GM12878 (cell line): ENCODE results near the gene EML3. TPM values are rescaled to one million over a fixed set of nuclear protein-coding genes. Genes with fewer than 3 reads are reported as not detected.

Experiments
- ATAC-seq: fragments of 200-7000 bp; cut with Tn5 transposase; 3 replicates; pipeline ENCODE4 v1.9.1; 2020; ENCODE audit warnings: mild to moderate bottlenecking, moderate library complexity
- Bru-seq: library from RNA; stranded (reverse); fragments of 400-500 nt; gene quantifications from one replicate; lab custom pipeline; 2021; lab: Mats Ljungman, UMichigan
- BruChase-seq, 2 experiments: library from RNA; stranded (reverse); fragments of 400-500 nt; gene quantifications; one replicate each; lab custom pipeline; 2021; lab: Mats Ljungman, UMichigan
- BruUV-seq: library from RNA; stranded (reverse); fragments of 400-500 nt; replicated peaks from 2 replicates; lab custom pipeline; 2021; lab: Mats Ljungman, UMichigan
- CTCF ChIA-PET: fragments of 300-600 bp; sonication (Branson Sonifier 250); formaldehyde crosslinking; extraction: SDS; loops from one replicate; lab custom pipeline; 2021; ENCODE audit warnings: inconsistent platforms; lab: Yijun Ruan, JAX
- POLR2A ChIA-PET: fragments of 350-600 bp; formaldehyde crosslinking; extraction: SDS; loops from one replicate; lab custom pipeline; 2021; ENCODE audit warnings: inconsistent platforms; lab: Charles Lee
- RAD21 ChIA-PET: fragments of 300-600 bp; sonication (Branson Sonifier 250); formaldehyde crosslinking; loops from one replicate; lab custom pipeline; 2023; ENCODE audit warnings: antibody characterized with exemption; ENCODE audit not compliant: unreplicated experiment; lab: Charles Lee
- SMC1A ChIA-PET: fragments of 300-600 bp; sonication (Branson Sonifier 250); formaldehyde crosslinking; loops from one replicate; lab custom pipeline; 2023; ENCODE audit not compliant: unreplicated experiment, uncharacterized antibody; lab: Charles Lee
- DNase-seq: peaks from one replicate; pipeline ENCODE4 v3.0.0-alpha.2; 2011; ENCODE audit warnings: low read depth, low spot score
- FAIRE-seq: peaks from 3 replicates; lab custom pipeline; 2011; peaks lifted over from hg19 to GRCh38; lab: Jason Lieb, UNC
- H2AFZ ChIP-seq: 2 replicates; pipeline ENCODE4 v1.6.0; 2011; ENCODE audit warnings: low read depth, low read length, control low read depth; ENCODE audit not compliant: control insufficient read depth
- H3K27ac ChIP-seq: 2 replicates; pipeline ENCODE4 v1.5.1; 2011; ENCODE audit warnings: control low read depth; ENCODE audit not compliant: control insufficient read depth, insufficient read depth
- H3K27me3 ChIP-seq, 2 experiments: replicated peaks in 1 of 2; 2 replicates each; pipeline versions ENCODE4 v1.6.0 to v1.6.1; 2011; ENCODE audit warnings: low read length in 1 of 2; ENCODE audit not compliant: control insufficient read depth in 2 of 2, insufficient read depth in 2 of 2
- H3K36me3 ChIP-seq, 2 experiments: 2 replicates each; pipeline ENCODE4 v1.5.1; 2011; ENCODE audit warnings: low read length in 1 of 2; ENCODE audit not compliant: control insufficient read depth in 2 of 2, insufficient read depth in 2 of 2
- H3K4me1 ChIP-seq: 2 replicates; pipeline ENCODE4 v1.6.1; 2011; ENCODE audit warnings: mild to moderate bottlenecking, low read length, moderate library complexity, mixed read lengths; ENCODE audit not compliant: control insufficient read depth, insufficient read depth
- H3K4me2 ChIP-seq: 2 replicates; pipeline ENCODE4 v1.6.0; 2011; ENCODE audit warnings: control low read depth; ENCODE audit not compliant: control insufficient read depth, insufficient read depth
- H3K4me3 ChIP-seq: fragments of 200-600 bp; sonication (generic); 2 replicates; pipeline ENCODE4 v1.5.1; 2016
- H3K79me2 ChIP-seq: 2 replicates; pipeline ENCODE4 v1.6.0; 2011; ENCODE audit warnings: low read length; ENCODE audit not compliant: control insufficient read depth, insufficient read depth
- H3K9ac ChIP-seq: 2 replicates; pipeline ENCODE4 v1.8.0; 2011; ENCODE audit warnings: low read length, control low read depth, mixed read lengths; ENCODE audit not compliant: control insufficient read depth, insufficient read depth
- H3K9me3 ChIP-seq: replicated peaks from 3 replicates; pipeline ENCODE4 v1.5.1; 2011; ENCODE audit warnings: mild to moderate bottlenecking, low read length; ENCODE audit not compliant: control insufficient read depth, insufficient read depth
- H4K20me1 ChIP-seq: 2 replicates; pipeline ENCODE4 v1.6.0; 2011; ENCODE audit not compliant: control insufficient read depth, insufficient read depth
- RAD21 ChIP-seq: IDR thresholded peaks from 2 replicates; pipeline ENCODE4 v1.6.1; 2011; ENCODE audit warnings: mild to moderate bottlenecking, low read depth, low read length, moderate library complexity; ENCODE audit not compliant: insufficient read depth
- RB1 ChIP-seq: fragments of 450-650 bp; formaldehyde crosslinking; IDR thresholded peaks from 2 replicates; pipeline ENCODE4 v1.6.1; 2017; ENCODE audit warnings: mild to moderate bottlenecking, borderline replicate concordance
- TAF1 ChIP-seq: IDR thresholded peaks from 2 replicates; pipeline ENCODE4 v1.6.1; 2011; ENCODE audit warnings: mild to moderate bottlenecking, low read depth, low read length, borderline replicate concordance
- YBX1 ChIP-seq: fragments of 450-650 bp; IDR thresholded peaks from 2 replicates; pipeline ENCODE4 v1.6.1; 2016; ENCODE audit warnings: antibody characterized with exemption
- WGBS: methylation state at CpG from one replicate; pipeline ENCODE4 v1.1.6; 2016; ENCODE audit warnings: low lambda C conversion rate; ENCODE audit not compliant: insufficient replicate concordance, insufficient coverage; ENCODE audit errors: missing lambda C conversion rate; 5-methylcytosine and 5-hydroxymethylcytosine counted together
- in situ Hi-C: fragments of 300-500 bp; cut with MboI; formaldehyde crosslinking; loops from 9 replicates; pipeline ENCODE4 v1.14.3; 2018; ENCODE audit warnings: mixed read lengths
- intact Hi-C: fragments of 100-400 bp; cut with micrococcal nuclease; formaldehyde crosslinking; loops from one replicate; pipeline ENCODE4 v1.14.2; 2022; ENCODE audit not compliant: unreplicated experiment
- long read RNA-seq, 2 experiments: library from polyadenylated mRNA; unstranded; transcript quantifications; one replicate each; pipeline ENCODE4 v2.0.0, GENCODE V29; 2019 to 2020
- polyA minus RNA-seq, 3 experiments: library from RNA; depleted of rRNA, polyadenylated mRNA; stranded (reverse); fragments of >200 nt; gene quantifications; 2 replicates each; pipeline ENCODE4 v1.2.3, GENCODE V29; 2011
- polyA plus RNA-seq, 11 experiments: library from polyadenylated mRNA; depleted of rRNA in 4 of 11; unstranded in 6 of 11; stranded (reverse) in 5 of 11; fragments of >200 nt; fragmentation: Nextera tagmentation in 4 of 11; fragmentation: Illumina TruSeq in 1 of 11; extraction: Ambion mirVana in 4 of 11; extraction: Trizol in 1 of 11; gene quantifications; 1 replicate in 1 of 11; 2 replicates in 10 of 11; pipeline versions ENCODE4 v1.2.1 to v1.2.3, GENCODE V29; 2011 to 2016; ENCODE audit warnings: inconsistent platforms in 2 of 11, missing spikeins in 2 of 11, low read depth in 1 of 11
- total RNA-seq, 4 experiments: library from RNA; depleted of rRNA in 3 of 4; stranded (reverse); fragments of >200 nt in 3 of 4; fragmentation: Illumina TruSeq in 1 of 4; extraction: Trizol in 1 of 4; gene quantifications; 2 replicates each; pipeline versions ENCODE4 v1.2.1 to v1.2.3, GENCODE V29; 2013 to 2021
- TF ChIP-seq, protein P1 (sequence below): IDR thresholded peaks from 2 replicates; pipeline ENCODE4 v1.6.1; 2011; ENCODE audit warnings: borderline replicate concordance, low read depth, mild to moderate bottlenecking, moderate library complexity, low read length; ENCODE audit not compliant: insufficient read depth, poor library complexity, severe bottlenecking
- TF ChIP-seq, protein P2 (sequence below): IDR thresholded peaks from 2 replicates; pipeline ENCODE4 v1.6.1; 2011; ENCODE audit warnings: mild to moderate bottlenecking, low read depth, low read length, moderate library complexity; ENCODE audit not compliant: insufficient replicate concordance
- TF ChIP-seq, protein P3 (sequence below): fragments of 450-650 bp; IDR thresholded peaks from 2 replicates; pipeline ENCODE4 v1.6.1; 2017; ENCODE audit warnings: mild to moderate bottlenecking, low read depth, inconsistent platforms; ENCODE audit not compliant: poor library complexity, severe bottlenecking

EML3 gene, protein sequence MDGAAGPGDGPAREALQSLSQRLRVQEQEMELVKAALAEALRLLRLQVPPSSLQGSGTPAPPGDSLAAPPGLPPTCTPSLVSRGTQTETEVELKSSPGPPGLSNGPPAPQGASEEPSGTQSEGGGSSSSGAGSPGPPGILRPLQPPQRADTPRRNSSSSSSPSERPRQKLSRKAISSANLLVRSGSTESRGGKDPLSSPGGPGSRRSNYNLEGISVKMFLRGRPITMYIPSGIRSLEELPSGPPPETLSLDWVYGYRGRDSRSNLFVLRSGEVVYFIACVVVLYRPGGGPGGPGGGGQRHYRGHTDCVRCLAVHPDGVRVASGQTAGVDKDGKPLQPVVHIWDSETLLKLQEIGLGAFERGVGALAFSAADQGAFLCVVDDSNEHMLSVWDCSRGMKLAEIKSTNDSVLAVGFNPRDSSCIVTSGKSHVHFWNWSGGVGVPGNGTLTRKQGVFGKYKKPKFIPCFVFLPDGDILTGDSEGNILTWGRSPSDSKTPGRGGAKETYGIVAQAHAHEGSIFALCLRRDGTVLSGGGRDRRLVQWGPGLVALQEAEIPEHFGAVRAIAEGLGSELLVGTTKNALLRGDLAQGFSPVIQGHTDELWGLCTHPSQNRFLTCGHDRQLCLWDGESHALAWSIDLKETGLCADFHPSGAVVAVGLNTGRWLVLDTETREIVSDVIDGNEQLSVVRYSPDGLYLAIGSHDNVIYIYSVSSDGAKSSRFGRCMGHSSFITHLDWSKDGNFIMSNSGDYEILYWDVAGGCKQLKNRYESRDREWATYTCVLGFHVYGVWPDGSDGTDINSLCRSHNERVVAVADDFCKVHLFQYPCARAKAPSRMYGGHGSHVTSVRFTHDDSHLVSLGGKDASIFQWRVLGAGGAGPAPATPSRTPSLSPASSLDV
- 48.1 and 57.5 TPM in 2 replicates for total RNA-seq (2013; cell fraction: nucleolus; rRNA removed)
- total RNA-seq (2014; rRNA removed) (22.5 and 23.9 TPM in 2 replicates), total RNA-seq (2014; rRNA removed; fragmentation: Illumina TruSeq; extraction: Trizol) (14.0 and 17.3 TPM in 2 replicates), total RNA-seq (2021) (69.8 and 82.5 TPM in 2 replicates), polyA plus RNA-seq (2011; rRNA removed) (18.4 and 27.1 TPM in 2 replicates), polyA plus RNA-seq (2014; fragmentation: Illumina TruSeq; extraction: Trizol) (16.3 and 21.9 TPM in 2 replicates), polyA plus RNA-seq (2014; fragmentation: Nextera tagmentation; extraction: Ambion mirVana) (1 to 10 TPM in 1 of 2 experiments, under 1 TPM in 1; 0.58 to 1.2 TPM), polyA plus RNA-seq (2014; rRNA removed) (45.7 and 61.0 TPM in 2 replicates), polyA plus RNA-seq (2016; fragmentation: Nextera tagmentation; extraction: Ambion mirVana) (10 to 100 TPM; 25.6 to 26.8 TPM), polyA minus RNA-seq (2011; rRNA and poly(A)+ RNA removed) (20.3 and 27.6 TPM in 2 replicates), Bru-seq, nascent RNA (percentile 73 among the genes with signal in this experiment), BruChase-seq, experiment 1, labeled RNA remaining after a 6-hour chase (percentile 92 among the genes with signal in this experiment), BruChase-seq, experiment 2, labeled RNA remaining after a 2-hour chase (percentile 84 among the genes with signal in this experiment)
- polyA plus RNA-seq (2011; ENCODE audit: low read depth): 19.2 TPM
- 25.4 and 33.5 TPM in 2 replicates for polyA plus RNA-seq (2011; cell fraction: cytosol; rRNA removed)
- 197 and 232 TPM in 2 replicates for polyA plus RNA-seq (2011; cell fraction: nucleus; rRNA removed)
- polyA plus RNA-seq (2012): 42.2 and 48.7 TPM in 2 replicates
- polyA minus RNA-seq (2011; cell fraction: cytosol; rRNA and poly(A)+ RNA removed): 12.0 and 12.2 TPM in 2 replicates
- 22.6 and 35.8 TPM in 2 replicates for polyA minus RNA-seq (2011; cell fraction: nucleus; rRNA and poly(A)+ RNA removed)
- long read RNA-seq, experiment 1, partial matches to known transcripts: 1 of 3 reads
- long read RNA-seq, experiment 1, other reads (novel, unspliced or antisense): 1 of 3 reads
- long read RNA-seq, experiment 2: 0 reads

DNA sequence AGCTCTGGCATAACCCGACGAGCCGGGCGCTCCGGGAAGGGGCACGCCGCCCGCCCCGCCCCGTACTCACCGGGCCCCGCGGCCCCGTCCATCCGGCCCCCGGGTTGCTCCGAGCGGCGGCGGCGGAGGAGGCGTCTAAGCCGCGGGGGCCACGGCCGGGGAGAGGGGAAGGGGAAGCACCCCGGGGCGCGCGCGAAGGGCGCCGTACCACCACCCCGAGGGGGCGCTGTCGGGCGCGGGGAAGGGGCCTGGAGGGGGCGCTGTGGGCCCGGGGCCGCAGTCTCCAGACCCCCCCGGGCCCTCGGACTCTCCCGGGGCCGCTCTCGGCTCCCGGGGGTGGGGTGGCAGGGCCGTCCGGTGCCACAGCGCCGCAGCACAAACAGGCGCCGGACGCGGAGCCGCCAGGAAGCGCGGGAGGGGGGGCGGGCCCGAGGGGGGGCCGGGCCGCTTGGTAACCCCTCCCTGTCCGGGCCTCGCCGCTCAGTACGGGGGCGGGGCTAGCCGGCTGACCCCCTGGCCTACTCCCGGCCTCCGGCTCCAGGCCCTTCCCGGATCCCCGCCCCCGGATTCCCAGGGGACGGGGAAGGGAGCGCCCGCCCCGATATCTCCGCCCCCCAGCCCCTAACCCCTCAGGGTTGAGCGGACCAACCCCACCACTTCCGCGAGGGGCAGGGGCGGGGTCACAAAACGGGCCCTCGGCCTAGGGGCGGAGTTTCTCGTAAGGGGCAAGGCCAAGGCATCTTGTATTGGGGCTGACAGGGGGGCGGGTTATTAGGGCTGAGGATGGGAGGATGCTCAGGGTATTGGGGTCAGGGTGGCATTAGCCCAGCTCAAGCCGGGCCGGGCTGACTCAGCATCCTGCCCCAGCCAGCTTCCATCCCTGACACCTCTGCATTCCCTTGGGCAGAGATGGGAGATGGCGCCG lies at the start of gene EML3, which contains the start of gene ROM1:
Gene EML3 (minus strand): TSS at position 410 of the 925 bp plus-strand sequence. CDS start 318 bp downstream, at position 92.
Gene ROM1 (plus strand): TSS at position 892 of the 925 bp plus-strand sequence. CDS start 25 bp downstream, at position 917.
- Histone ChIP-seq H3K9ac (peak within 1 kb of the TSS; percentile 95), H2AFZ (peak within 1 kb of the TSS; percentile 85), H3K27ac (peak within 1 kb of the TSS; percentile 81), H3K4me2 (peak within 1 kb of the TSS; percentile 97), H3K79me2 (peaks cover 16% of the 10 kb centered on the region), H3K4me1 (peaks cover 12% of the 10 kb centered on the region), H3K9me3 (no peaks in the 10 kb centered on the region), H4K20me1 (no peaks in the 10 kb centered on the region), H3K4me3 (peak within 1 kb of the TSS; percentile 94), H3K27me3 (no peaks in the 10 kb centered on the region), H3K36me3 (no peaks in the 10 kb centered on the region; a peak in 2 of 4 replicates)
- intact Hi-C loops: loop anchor here (5.0 kb wide), 1 partner anchor 60 kb away; the partner anchor contains the start of genes LBHD1 and UQCC3
- ChIA-PET RAD21 (interaction anchor here (1.1 to 2.1 kb wide), 8 partner anchors 9 to 241 kb away, joined by 3 to 9 read pairs (median 6); partner anchors contain the start of genes B3GAT3, C11orf98, CSKMT and MTA2), POLR2A (interaction anchor here (1.0 to 2.6 kb wide), 12 partner anchors 9 to 244 kb away, joined by 3 to 13 read pairs (median 7); partner anchors contain the start of genes B3GAT3, C11orf98, CSKMT and LBHD1), SMC1A (interaction anchor here (0.9 to 2.9 kb wide), 7 partner anchors 9 to 141 kb away, joined by 3 to 19 read pairs (median 4); partner anchors contain the start of genes B3GAT3, INTS5, MTA2 and TUT1), CTCF (interaction anchor here (0.6 to 4.9 kb wide), 12 partner anchors 8 to 1068 kb away, joined by 3 to 41 read pairs (median 5); partner anchors contain the start of genes B3GAT3, MTA2, SLC3A2 and TUT1)
- 5% methylated on average over 39 of the region's 91 CpGs for WGBS
- DNase-seq: no peak
- in situ Hi-C loops: no loop called here
- BruUV-seq: no TSS peak
- ATAC-seq: peak; percentile 88
- peak; percentile 76 for FAIRE-seq
- TF ChIP-seq RAD21 (peak; percentile 36; the same call in 1 of the 2 replicates), TAF1 (peak; percentile 47; the same call in 1 of the 2 replicates), YBX1 (no peak), RB1 (peak; percentile 53; the same call in 1 of the 2 replicates)
- TF ChIP-seq, protein P1, sequence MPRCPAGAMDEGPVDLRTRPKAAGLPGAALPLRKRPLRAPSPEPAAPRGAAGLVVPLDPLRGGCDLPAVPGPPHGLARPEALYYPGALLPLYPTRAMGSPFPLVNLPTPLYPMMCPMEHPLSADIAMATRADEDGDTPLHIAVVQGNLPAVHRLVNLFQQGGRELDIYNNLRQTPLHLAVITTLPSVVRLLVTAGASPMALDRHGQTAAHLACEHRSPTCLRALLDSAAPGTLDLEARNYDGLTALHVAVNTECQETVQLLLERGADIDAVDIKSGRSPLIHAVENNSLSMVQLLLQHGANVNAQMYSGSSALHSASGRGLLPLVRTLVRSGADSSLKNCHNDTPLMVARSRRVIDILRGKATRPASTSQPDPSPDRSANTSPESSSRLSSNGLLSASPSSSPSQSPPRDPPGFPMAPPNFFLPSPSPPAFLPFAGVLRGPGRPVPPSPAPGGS: peak; percentile 21
- TF ChIP-seq, protein P2, sequence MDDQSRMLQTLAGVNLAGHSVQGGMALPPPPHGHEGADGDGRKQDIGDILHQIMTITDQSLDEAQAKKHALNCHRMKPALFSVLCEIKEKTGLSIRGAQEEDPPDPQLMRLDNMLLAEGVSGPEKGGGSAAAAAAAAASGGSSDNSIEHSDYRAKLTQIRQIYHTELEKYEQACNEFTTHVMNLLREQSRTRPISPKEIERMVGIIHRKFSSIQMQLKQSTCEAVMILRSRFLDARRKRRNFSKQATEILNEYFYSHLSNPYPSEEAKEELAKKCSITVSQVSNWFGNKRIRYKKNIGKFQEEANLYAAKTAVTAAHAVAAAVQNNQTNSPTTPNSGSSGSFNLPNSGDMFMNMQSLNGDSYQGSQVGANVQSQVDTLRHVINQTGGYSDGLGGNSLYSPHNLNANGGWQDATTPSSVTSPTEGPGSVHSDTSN: peak; percentile 37
- TF ChIP-seq, protein P3, sequence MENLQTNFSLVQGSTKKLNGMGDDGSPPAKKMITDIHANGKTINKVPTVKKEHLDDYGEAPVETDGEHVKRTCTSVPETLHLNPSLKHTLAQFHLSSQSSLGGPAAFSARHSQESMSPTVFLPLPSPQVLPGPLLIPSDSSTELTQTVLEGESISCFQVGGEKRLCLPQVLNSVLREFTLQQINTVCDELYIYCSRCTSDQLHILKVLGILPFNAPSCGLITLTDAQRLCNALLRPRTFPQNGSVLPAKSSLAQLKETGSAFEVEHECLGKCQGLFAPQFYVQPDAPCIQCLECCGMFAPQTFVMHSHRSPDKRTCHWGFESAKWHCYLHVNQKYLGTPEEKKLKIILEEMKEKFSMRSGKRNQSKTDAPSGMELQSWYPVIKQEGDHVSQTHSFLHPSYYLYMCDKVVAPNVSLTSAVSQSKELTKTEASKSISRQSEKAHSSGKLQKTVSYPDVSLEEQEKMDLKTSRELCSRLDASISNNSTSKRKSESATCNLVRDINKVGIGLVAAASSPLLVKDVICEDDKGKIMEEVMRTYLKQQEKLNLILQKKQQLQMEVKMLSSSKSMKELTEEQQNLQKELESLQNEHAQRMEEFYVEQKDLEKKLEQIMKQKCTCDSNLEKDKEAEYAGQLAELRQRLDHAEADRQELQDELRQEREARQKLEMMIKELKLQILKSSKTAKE: no peak
